HG03025 (cell line): ENCODE measurements around the gene PRELID1.

Source experiments
- ATAC-seq: cut with Tn5 transposase; IDR thresholded peaks from one replicate; pipeline ENCODE4 v1.9.1; 2021; ENCODE audit warnings: mild to moderate bottlenecking, moderate library complexity; ENCODE audit not compliant: unreplicated experiment, low FRiP score

PRELID1 gene

GRCh38 chr5:177354256-177354655, 50.7 kb downstream of the PRELID1 start:
- no peak for ATAC-seq

GRCh38 chr5:177354711-177355110, 51.1 kb downstream of the PRELID1 start:
- no peak for ATAC-seq

GRCh38 chr5:177355162-177355867, 51.7 kb downstream of the PRELID1 start:
- ATAC-seq: no peak

GRCh38 chr5:177355868-177356168, 52.2 kb downstream of the PRELID1 start:
- no peak for ATAC-seq
